GM18511 (cell line): Measurements from ENCODE around the gene CHCHD6.
A peak's percentile ranks its signal among the peaks of the same experiment; 100 is the strongest.

Experiments used
- ATAC-seq: cut with Tn5 transposase; IDR thresholded peaks from one replicate; pipeline ENCODE4 v1.9.1; 2021; ENCODE audit warnings: mild to moderate bottlenecking, moderate library complexity; ENCODE audit not compliant: unreplicated experiment

Gene CHCHD6

DNA sequence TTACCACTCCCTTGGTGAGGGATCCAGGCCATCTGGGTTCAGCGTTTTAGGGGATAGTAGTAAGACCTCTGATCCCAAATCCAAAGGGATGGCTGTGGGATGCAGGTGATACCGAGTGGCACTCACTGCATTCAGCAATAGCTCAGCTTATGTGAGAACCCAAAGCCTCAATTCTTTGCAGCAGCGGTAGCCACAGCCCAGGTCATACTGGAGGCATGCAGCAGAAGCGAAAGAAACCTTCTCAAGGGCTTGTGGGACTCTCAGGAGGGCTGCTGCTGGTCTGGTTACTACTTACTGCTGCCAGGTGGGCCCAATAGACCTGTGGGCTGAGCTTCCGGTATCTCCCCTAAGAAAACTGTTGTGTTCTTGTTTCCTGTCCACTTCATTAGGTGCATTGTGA, 38.0 kb downstream of the CHCHD6 start:
- no peak for ATAC-seq

DNA sequence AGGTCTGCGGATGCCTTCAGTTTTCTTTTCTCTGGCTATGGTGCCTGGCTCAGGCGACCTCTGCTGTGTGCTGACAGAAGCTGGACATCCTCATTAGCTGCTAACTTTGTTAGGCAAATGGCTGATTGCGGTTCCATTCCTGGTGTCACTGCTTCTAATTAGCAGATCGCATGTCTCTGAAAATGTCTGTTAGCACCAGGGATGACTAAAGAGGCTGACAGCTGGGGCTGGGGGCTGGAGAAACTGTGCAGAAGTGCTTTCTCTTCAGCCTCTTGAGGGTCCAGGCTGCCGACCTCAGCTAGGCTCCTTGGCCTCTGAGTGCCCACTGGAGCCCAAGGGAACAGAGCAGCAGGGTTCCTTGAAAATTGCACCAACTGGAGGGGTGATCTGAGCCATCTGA, 39.3 kb downstream of the CHCHD6 start:
- ATAC-seq = no peak

DNA sequence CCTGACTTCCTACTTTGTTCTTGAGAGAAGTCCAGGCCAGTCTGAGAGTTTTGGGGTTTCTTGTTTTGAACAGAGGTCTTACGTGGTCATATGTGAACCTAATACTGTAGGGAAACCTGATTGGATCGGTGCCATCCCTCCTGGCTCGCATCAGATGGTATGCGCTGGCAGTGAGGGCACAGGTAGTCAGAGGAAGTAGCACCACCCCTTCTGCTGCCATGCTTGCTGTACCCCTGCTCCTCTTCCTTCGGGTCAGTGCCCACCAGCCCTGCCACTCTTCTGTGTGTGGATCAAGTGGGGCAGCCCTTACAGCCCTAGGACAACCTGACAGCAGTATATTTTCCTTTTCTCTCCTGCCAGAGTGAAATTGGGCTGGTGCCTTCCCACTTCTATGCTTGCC, 39.7 kb downstream of the CHCHD6 start:
- ATAC-seq = no peak

DNA sequence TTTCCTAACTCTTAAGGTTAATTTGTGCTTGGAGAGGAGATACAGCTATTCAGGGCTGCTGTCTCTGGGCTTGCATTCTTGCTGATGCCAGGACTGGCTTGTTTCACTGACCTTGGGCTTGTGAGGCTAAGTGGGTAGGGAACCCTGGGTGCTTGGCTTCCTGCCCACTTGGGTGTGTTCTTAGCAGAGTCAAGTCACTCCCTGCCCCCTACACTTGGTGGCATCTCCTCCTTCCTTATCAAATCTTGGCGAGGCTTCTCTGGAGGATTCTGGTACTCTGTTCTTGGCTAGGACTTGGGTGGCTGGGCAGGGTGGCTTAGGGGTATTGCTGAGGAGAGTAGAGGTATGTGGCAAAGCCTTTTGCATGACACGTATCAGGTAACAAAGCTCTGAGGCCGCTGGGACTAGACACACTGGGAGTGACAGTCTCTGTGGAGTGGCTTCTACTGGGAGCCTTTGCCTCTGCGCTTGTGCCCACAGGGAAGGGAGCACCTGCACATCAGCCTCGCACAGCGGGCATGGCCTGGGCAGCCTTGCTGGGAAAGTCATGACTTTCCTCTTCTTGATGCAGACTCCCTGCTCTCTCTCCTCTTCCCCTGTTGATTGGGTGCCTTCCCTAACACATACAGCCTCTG, 41.8 kb downstream of the CHCHD6 start:
- ATAC-seq = no peak

DNA sequence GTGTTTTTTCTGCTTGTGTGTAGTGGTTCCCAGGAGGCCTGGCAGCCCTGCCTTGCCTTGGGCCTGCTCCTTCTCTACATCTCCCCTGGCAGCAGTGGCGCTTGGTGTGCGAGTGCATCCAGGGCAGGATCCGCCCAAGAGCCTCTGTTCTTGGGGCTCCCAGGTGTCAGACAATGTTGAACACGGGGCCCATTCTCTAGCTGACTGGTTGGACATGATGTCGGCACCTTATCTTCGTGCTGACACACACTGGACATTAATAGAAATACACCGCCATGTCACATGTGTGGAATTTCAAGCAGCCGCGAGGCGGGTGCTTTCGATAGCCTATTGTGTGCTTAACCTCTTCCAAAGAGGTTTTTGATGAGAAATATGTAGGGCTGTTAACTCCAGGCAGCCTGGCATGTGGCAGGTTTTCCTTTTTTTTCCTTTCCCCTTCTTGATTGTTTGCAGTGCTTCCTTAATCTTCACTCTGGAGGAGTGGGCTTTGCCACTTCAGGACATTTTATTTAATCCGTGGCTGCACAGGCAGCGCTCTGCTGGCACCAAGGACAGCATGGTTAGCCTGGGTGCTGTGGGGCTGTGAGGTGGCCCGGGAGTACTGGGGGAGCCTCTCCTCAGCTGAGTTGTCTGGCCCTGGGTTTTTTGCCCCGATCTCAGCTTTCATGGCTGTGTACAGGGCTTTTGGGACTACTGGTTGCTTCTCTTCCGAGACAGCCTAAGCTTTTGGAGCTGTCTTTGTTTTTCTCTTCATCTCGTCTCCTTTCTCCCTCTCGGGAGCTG, 42.5 kb downstream of the CHCHD6 start:
- ATAC-seq = no peak

DNA sequence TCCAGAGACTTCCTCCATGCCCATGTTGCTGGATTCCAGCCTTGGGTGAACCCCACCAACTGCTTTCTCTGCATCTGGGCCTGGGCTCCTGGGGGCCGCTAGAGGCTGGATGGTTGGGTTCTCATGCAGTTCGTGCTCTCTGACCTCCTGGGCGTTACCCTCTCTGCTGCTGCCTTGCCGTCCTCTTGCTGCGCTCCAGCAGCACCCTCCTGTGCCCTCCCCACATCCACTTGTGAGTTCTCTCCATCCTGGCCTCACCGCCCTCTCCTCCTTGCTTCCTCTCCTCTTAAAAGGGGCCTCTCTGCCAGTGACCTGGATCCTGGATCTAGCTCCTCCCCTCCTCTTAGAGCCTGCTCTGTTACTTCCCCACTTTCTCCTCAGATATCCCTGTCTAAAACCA, 43.7 kb downstream of the CHCHD6 start:
- no peak for ATAC-seq

DNA sequence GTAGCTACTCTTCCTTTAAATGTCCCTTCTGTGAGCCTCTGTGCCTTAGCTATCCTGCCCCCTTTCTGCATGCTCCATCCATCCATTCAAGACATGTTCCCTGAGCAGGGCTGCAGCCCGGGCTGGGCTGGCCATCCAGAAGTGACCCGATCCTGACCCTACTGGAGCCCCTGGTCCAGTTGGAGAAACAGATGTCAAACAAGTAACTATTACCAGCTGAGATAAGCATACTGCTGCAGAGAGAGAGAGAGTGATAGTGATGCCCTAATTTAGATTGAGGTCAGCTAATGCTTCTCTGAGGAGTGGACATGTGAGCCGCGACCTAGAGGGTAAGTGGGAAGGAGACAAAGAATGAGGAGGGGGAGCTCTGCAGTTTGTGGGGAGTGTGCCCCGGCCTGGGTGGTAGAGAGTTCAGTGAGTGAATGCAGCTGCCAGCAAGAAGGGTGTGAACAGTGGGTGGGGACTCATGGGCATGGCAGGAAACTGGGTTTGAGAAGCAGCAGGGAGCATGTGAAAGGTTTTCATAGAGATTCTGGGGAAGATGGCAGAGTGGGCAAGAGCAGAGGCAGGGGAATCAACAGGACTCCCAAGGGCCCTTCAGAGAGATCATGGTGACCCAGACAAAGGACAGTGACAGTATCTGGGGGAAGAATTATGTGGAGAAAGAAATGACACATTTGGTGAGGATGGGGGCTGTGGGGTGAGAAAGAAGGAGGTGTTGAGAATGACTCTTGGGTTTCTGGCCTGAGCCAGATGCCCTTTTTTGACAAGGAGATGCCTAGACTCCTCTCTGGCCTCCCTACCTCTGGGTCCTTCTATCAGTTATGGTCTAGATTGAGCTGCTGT, 44.9 kb downstream of the CHCHD6 start:
- no peak for ATAC-seq

DNA sequence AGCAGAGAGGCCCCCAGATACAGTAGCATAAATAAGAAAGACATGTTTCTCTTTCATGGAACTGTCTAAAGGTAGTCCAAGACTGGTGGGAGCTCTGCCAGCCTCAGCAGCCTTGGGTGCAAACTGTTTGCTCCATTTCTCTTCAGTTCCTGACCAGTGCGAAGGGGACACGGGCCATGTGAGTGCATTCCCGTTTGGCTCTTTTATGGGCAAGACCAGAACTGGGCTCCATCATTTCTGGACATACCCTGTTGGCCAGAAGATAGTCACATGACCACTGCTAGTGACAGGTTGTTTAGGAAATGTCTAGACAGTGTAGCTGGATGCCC, 45.5 kb downstream of the CHCHD6 start:
- no peak for ATAC-seq

DNA sequence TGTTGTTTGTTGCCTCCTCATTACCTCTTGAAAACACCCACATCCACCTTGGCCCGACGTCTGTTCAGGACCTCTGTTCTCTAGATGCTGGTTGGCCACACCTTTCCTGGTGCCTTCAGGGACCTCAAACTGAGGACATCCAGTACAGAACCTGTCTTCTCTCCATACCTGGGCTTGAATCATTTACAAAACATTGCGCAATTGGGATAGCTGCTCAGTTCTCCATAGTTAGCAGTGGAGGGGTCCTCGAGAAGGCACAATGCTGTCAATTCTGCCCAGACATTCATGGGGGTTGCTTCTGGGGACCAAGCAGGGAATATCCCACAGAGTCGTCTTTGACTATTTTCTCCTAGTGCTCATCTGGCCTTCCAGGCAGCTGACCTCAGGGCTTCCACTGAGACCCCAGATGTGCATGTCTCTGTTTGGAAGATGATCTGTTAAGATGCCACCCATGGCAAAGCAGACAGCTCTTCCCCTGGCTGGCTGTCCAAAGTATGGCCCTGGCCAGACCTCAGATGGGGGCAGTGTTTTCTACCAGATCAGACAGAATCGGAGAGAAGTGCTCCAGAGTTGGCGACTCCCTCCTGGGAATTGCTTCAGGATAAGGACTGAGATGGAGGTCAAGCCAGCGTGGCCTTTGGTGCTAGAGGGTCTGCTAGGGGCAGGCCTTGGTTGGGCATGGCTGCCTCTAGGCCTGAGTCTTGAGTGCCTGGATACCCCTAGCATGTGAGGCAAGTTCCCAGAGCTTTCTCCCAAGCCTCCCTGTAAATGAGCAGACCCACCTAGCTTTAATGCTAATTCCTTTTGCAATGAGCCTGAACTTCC, 46.1 kb downstream of the CHCHD6 start:
- ATAC-seq = no peak

DNA sequence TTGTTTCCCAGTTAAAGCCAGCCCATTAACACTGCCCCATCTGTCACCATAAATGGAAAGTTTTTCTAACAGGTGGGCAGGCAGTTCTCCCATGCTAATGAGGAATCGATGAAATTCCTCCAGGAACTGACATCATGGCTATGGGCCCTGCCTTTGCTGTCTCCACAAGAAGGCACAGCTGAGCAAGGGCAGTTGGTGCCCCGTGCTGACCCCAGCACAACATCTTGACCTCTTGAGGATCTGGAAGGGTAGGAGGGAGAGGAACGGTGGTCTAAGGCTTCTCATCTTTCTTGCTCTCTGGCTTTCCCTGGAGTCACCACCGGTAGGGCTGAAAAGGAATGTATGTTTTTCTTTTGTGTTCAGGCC, 46.7 kb downstream of the CHCHD6 start:
- ATAC-seq = no peak

DNA sequence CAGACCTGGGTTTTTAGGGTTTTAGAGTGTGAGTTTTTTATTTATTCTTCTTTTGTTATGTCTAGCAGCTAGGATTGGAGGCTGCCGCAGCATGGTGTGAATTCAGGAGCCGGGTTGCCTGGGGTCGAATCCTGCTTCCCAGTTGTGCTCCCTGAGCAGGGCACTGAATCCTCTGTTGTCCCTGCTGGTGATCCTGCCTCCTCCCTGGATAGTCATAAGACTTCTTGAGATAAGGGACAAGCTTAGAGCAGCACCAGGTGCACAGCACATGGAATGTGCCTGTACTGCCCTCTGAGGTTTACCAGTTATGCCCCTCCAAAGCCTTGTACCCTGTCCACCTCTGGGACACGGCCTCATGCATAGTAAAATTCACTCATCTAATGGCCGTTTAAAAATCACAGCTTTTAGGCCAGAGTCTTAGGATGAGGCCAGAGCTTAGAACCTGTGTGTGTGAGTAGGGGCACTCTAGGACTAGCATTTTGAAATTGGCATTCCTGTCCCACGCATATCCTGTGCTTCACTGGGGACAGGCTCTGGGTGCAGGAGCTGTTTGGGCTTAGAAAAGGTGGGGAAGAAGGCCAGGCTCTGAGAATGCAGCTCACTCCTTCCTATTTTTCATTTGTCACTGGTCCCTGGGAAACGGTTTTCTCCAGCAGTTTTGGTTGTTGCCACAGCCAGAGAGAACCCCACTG, 47.7 kb downstream of the CHCHD6 start:
- ATAC-seq = no peak

DNA sequence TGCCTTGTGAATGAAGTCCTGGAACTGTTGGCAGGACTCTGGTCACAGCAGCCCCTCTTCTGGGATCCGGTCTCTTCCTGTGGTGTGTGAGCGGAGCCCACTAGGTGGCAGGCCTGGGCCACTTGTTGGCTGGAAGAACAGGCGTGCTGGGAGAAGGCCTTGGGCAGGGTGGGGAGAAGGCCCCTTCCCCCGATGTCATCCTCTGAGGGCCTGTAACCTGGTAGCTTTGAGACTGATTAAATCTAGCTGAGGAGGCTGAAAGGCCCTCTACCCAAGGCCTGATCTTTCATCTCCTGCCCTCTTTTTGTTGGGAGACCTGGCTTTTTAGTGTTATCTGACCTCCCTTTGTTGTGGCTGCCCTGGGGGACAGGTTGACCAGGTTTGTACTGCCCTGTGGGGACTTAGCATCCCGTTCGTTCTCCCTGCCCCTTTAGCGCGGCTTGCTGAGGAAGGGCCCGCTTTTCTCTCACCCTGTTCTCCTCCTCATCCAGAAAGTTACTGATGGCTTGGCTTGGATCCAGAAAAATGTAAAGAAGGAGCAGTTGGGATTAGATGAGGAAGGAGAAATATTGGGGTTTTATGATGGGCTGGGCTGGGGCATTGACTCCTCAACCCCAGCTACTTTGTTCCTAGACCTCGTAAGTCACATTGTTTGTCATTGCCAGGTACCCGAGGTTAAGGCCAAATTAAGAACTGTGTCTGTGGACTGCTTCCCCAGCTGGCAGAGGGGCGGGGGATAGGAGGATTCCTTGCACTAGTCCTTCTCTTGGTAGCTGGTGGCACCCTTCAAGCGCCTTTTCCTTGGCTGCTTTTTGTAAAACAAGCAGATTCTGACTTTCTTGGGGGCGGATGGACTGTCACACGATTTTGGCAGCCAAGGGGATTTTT, 48.5 kb downstream of the CHCHD6 start:
- peak; percentile 56 for ATAC-seq

DNA sequence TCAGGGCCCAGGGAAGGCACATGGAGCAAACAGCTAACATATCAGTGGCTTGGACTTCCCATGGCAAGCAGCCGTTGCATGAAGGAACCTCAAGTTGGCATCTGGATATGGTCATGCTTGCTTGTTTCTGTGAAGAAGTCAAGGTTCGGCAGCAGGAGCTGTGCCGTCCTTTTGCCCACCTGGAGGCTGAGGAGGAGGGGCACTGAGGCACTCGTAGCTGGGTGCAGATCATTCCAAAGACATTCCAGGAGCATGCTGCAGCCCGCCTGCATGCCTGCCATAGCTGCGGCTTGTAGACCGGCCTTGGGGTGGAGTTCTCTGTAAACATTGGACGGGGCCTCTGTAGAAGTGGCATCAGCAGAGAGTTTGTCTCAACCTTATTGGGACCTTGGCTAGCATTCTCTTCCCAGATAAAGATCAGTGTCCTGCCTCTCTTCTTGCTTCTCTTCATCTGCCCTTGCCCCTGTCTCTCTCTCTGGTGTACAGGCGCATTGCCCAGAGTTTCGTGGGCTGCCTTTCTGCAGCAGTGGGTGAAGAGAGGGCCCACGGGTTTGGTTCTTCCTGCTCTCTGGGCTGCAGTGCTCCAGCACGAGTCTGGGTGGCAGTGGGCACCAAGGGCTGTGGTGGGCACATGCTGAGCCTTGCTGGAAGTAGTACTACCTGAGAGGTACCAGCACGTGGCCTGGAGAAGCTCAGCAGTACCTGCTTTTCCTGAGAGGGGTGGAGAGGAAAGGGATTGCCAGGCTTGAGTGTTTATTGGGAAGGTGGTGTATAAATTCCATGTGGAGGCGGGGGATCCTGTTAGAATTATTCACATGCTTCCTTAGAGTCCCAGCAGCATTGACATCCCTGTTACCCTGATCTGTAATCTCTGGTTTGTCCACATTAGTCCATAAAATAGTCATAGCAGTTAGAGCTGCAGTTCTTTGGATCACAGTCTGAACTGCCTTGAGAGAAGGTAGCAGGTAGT, 49.4 kb downstream of the CHCHD6 start:
- ATAC-seq = no peak

DNA sequence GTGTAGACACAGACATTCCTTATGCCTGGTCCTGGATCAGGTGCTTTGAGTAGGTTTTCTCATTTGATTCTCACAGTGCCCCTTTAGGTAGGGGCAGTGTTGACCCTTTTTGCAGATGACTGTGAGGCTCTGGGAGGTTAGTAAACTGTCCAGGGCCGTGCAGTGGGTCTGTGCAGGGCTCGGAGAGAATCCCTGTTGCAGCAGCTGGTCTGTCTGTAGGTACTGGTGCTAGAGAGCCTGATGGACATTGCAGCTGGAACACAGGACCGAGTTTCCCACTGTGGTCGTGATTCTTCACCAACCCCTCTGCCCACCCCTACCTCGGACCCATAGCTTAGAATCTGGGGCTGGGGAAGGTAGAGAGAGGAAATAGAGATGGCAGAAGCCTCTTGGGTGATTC, 51.8 kb downstream of the CHCHD6 start:
- no peak for ATAC-seq

DNA sequence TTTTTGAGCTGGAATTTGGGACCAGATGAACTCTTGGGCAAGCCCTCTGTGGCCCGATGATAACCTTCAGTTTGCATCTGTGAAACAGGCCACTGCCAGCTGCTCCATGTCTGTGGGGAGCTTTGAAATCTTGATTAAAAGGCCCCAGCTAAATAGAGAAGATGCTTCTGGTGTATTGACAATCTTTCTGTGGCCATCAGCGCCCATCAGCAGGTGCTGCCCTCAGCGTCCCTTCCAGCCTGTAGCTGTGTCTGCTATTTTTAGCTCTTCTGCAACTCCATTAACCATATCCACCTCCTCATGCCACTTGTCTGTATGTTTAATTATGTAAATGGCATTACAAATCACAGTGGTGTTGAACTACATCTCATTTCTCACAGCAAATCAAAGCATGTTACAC, 54.0 kb downstream of the CHCHD6 start:
- ATAC-seq = no peak

DNA sequence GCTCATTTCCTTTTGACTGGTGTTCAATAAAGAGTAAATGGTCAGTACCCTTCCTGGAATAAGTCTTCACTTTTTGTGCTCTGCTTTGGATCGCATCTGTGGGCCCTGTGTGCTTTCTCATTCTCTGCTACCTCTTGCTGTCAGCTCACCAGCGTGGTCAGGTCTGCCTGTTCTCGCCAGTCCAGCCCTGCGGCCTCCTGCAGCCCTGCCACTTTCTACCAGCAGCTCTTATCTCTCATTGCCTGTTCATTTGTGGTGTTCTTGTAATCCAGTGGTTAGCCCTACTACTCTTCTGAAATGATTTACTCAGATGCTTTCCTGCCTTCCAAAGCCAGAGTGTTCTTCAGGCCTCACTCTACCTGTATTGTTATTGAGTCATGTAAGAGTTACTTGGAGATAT, 54.8 kb downstream of the CHCHD6 start:
- ATAC-seq = no peak

DNA sequence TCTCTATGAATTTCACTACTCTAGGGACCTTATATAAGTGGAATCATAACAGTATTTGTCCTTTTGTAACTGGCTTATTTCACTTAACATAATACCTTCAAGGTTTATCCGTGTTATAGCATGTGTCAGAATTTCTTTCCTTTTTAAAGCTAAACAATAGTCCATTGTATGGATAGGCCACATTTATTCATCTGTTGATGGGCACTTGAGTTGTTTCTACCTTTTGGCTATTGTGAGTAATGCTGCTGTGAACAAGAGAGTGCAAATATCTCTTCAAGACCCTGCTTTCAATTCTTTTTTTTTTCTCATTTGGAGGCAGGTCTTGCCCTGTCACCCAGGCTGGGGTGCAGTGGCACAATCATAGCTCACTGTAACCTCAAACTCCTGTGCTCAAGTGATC, 56.5 kb downstream of the CHCHD6 start:
- ATAC-seq = no peak

DNA sequence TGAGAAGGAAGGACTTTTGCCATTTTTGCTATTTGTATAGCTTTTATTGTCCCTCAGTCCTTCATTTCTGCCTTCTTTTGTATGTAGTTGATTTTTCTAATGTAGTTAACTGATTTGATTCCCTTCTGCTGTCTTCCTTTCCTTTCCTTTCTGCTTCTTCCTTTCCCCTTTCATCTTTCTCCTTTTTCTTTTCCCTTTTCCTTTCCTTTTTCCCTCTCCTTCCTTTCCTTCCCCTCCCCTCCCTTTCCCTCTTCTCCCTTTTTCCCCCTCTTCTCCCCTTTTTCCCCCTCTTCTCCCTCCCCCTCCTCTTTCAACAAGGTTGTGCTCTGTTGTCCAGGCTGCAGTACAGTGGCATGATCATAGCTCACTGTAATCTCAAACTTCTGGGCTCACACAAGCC, 59.0 kb downstream of the CHCHD6 start:
- ATAC-seq = no peak
